H1 (cell line): Measurements from ENCODE around the gene SYNDIG1. TPM values are rescaled to one million over a fixed set of nuclear protein-coding genes. Genes with fewer than 3 reads are reported as not detected.

Experiments
- CTCF ChIA-PET: fragments of 300-600 bp; sonication (Branson Sonifier 250); formaldehyde crosslinking; loops from one replicate; lab custom pipeline; 2021; ENCODE audit not compliant: partially characterized antibody; lab: Charles Lee
- POLR2A ChIA-PET: fragments of 300-600 bp; sonication (Branson Sonifier 250); formaldehyde crosslinking; loops from one replicate; lab custom pipeline; 2021; ENCODE audit warnings: inconsistent platforms; ENCODE audit not compliant: partially characterized antibody; lab: Charles Lee
- DNase-seq, 2 experiments: peaks; one replicate each; pipeline versions ENCODE4 v3.0.0 to v3.0.0-alpha.2; 2010 to 2022; ENCODE audit warnings: low spot score in 2 of 2, low read depth in 1 of 2, mixed read lengths in 1 of 2
- FAIRE-seq: peaks from 2 replicates; lab custom pipeline; 2011; peaks lifted over from hg19 to GRCh38; lab: Jason Lieb, UNC
- H2AFZ ChIP-seq: 2 replicates; pipeline ENCODE4 v1.8.1; 2012; ENCODE audit warnings: low read length, inconsistent platforms
- H2AK5ac ChIP-seq: 2 replicates; pipeline ENCODE4 v1.6.1; 2013; ENCODE audit warnings: low read depth, low read length
- H2BK120ac ChIP-seq: replicated peaks from 2 replicates; pipeline ENCODE3; 2013; ENCODE audit warnings: low read depth, low read length, inconsistent platforms
- H2BK12ac ChIP-seq: 2 replicates; pipeline ENCODE4 v1.6.1; 2013; ENCODE audit warnings: low read depth, low read length
- H2BK15ac ChIP-seq: 2 replicates; pipeline ENCODE4 v1.6.1; 2013; ENCODE audit warnings: low read length
- H2BK20ac ChIP-seq: 2 replicates; pipeline ENCODE4 v1.6.1; 2013; ENCODE audit warnings: low read length
- H2BK5ac ChIP-seq: 2 replicates; pipeline ENCODE4 v1.6.1; 2013; ENCODE audit warnings: low read depth, low read length
- H3K14ac ChIP-seq: 2 replicates; pipeline ENCODE4 v1.6.1; 2013; ENCODE audit warnings: inconsistent platforms; ENCODE audit not compliant: insufficient read length
- H3K18ac ChIP-seq: 2 replicates; pipeline ENCODE4 v1.6.1; 2013; ENCODE audit warnings: low read length; ENCODE audit errors: extremely low read depth
- H3K23ac ChIP-seq: 2 replicates; pipeline ENCODE4 v1.6.1; 2013; ENCODE audit warnings: inconsistent platforms; ENCODE audit not compliant: insufficient read length
- H3K23me2 ChIP-seq: 2 replicates; pipeline ENCODE4 v1.6.1; 2013; ENCODE audit warnings: low read depth, low read length
- H3K27ac ChIP-seq: 2 replicates; pipeline ENCODE4 v1.6.1; 2011; ENCODE audit warnings: low read depth, low read length, inconsistent platforms
- H3K27me3 ChIP-seq, 4 experiments: replicated peaks in 1 of 4; 1 replicate in 1 of 4; 2 replicates in 3 of 4; pipeline versions ENCODE4 v1.6.1 to v1.8.1; 2011 to 2013; ENCODE audit warnings: low read length in 3 of 4, mild to moderate bottlenecking in 3 of 4, inconsistent platforms in 2 of 4, mixed read lengths in 2 of 4, moderate library complexity in 1 of 4; ENCODE audit not compliant: control insufficient read depth in 3 of 4, insufficient read depth in 3 of 4; ENCODE audit errors: extremely low read depth in 1 of 4
- H3K36me3 ChIP-seq, 4 experiments: 2 replicates each; pipeline versions ENCODE4 v1.6.1 to v1.8.1; 2011 to 2013; ENCODE audit warnings: mild to moderate bottlenecking in 4 of 4, low read length in 3 of 4, moderate library complexity in 2 of 4, control low read depth in 1 of 4, inconsistent platforms in 1 of 4; ENCODE audit not compliant: insufficient read depth in 4 of 4, control insufficient read depth in 2 of 4
- H3K4ac ChIP-seq: replicated peaks from 2 replicates; pipeline ENCODE3; 2013; ENCODE audit warnings: low read length, low read depth, mixed read lengths, inconsistent platforms; ENCODE audit not compliant: insufficient read length
- H3K4me1 ChIP-seq, 4 experiments: replicated peaks in 1 of 4; 1 replicate in 1 of 4; 2 replicates in 3 of 4; pipeline versions ENCODE4 v1.6.1 to v1.8.1; 2011 to 2013; ENCODE audit warnings: low read length in 3 of 4, inconsistent platforms in 2 of 4, mixed read lengths in 1 of 4; ENCODE audit not compliant: insufficient read depth in 4 of 4, control insufficient read depth in 3 of 4
- H3K4me2 ChIP-seq, 2 experiments: 2 replicates each; pipeline versions ENCODE4 v1.6.1 to v1.8.1; 2011 to 2013; ENCODE audit warnings: low read depth in 2 of 2, low read length in 2 of 2, control low read depth in 1 of 2, inconsistent platforms in 1 of 2, mild to moderate bottlenecking in 1 of 2; ENCODE audit not compliant: insufficient read depth in 1 of 2
- H3K4me3 ChIP-seq, 4 experiments: fragments of 200-600, 300-600 bp in 1 of 4; sonication (generic), shearing (Covaris generic), sonication (Bioruptor Twin) in 1 of 4; 2 replicates each; pipeline versions ENCODE4 v1.5.1 to v1.8.1; 2011 to 2016; ENCODE audit warnings: low read length in 4 of 4, low read depth in 3 of 4, control low read depth in 2 of 4, inconsistent platforms in 2 of 4, mild to moderate bottlenecking in 2 of 4, mixed read lengths in 1 of 4, moderate library complexity in 1 of 4; ENCODE audit not compliant: insufficient read depth in 2 of 4; ENCODE audit errors: extremely low read depth in 1 of 4
- H3K56ac ChIP-seq: replicated peaks from 2 replicates; pipeline ENCODE3; 2013; ENCODE audit warnings: low read depth, mild to moderate bottlenecking, mixed read lengths, low read length, inconsistent platforms; ENCODE audit not compliant: insufficient read length
- H3K79me1 ChIP-seq: 2 replicates; pipeline ENCODE4 v1.6.1; 2013; ENCODE audit warnings: low read depth, low read length, control low read depth
- H3K79me2 ChIP-seq, 2 experiments: 2 replicates each; pipeline versions ENCODE4 v1.6.1 to v1.8.1; 2012 to 2013; ENCODE audit warnings: low read length in 2 of 2, mild to moderate bottlenecking in 2 of 2, inconsistent platforms in 1 of 2; ENCODE audit not compliant: insufficient read depth in 2 of 2, control insufficient read depth in 1 of 2
- H3K9ac ChIP-seq, 4 experiments: replicated peaks in 1 of 4; 1 replicate in 1 of 4; 2 replicates in 3 of 4; pipeline versions ENCODE4 v1.6.1 to v1.8.1; 2011 to 2013; ENCODE audit warnings: low read depth in 3 of 4, low read length in 3 of 4, control low read depth in 2 of 4, mild to moderate bottlenecking in 2 of 4, moderate library complexity in 2 of 4, inconsistent platforms in 1 of 4; ENCODE audit errors: extremely low read depth in 1 of 4
- H3K9me3 ChIP-seq, 2 experiments: 2 replicates each; pipeline versions ENCODE4 v1.6.1 to v1.8.1; 2012 to 2013; ENCODE audit warnings: mild to moderate bottlenecking in 2 of 2, moderate library complexity in 2 of 2, control low read depth in 1 of 2, inconsistent platforms in 1 of 2, low read depth in 1 of 2, low read length in 1 of 2, mixed read lengths in 1 of 2; ENCODE audit not compliant: insufficient read depth in 2 of 2
- H4K20me1 ChIP-seq, 2 experiments: replicated peaks in 1 of 2; 2 replicates each; pipeline versions ENCODE3 to v1.8.1; 2011 to 2013; ENCODE audit warnings: inconsistent platforms in 2 of 2, low read length in 2 of 2, mild to moderate bottlenecking in 1 of 2; ENCODE audit not compliant: insufficient read depth in 2 of 2, control insufficient read depth in 1 of 2
- H4K5ac ChIP-seq: 2 replicates; pipeline ENCODE4 v1.6.1; 2013; ENCODE audit warnings: low read length, low read depth, mixed read lengths, inconsistent platforms; ENCODE audit not compliant: insufficient read length
- H4K8ac ChIP-seq: 2 replicates; pipeline ENCODE4 v1.8.0; 2013; ENCODE audit warnings: mild to moderate bottlenecking, moderate library complexity, low read length, inconsistent platforms; ENCODE audit not compliant: insufficient read depth; ENCODE audit errors: extremely low read depth
- H4K91ac ChIP-seq: replicated peaks from 2 replicates; pipeline ENCODE3; 2013; ENCODE audit warnings: low read length, mixed read lengths, inconsistent platforms; ENCODE audit not compliant: insufficient read length
- ATF3 ChIP-seq: IDR thresholded peaks from 2 replicates; pipeline ENCODE4 v1.6.1; 2011; ENCODE audit warnings: low read depth, mild to moderate bottlenecking, low read length; ENCODE audit not compliant: insufficient read depth
- JUN ChIP-seq: IDR thresholded peaks from 2 replicates; pipeline ENCODE4 v1.6.1; 2011; ENCODE audit warnings: low read depth, mild to moderate bottlenecking, improper control_type of control experiment, low read length
- KDM5A ChIP-seq: fragments of 200-600 bp; IDR thresholded peaks from 2 replicates; pipeline ENCODE4 v1.7.1; 2012; ENCODE audit warnings: mild to moderate bottlenecking, low read length, inconsistent platforms, mixed read lengths
- MAX ChIP-seq: IDR thresholded peaks from 2 replicates; pipeline ENCODE4 v1.6.1; 2012; ENCODE audit warnings: inconsistent platforms
- RBBP5 ChIP-seq: IDR thresholded peaks from 2 replicates; pipeline ENCODE4 v1.7.1; 2012; ENCODE audit warnings: low read depth, mild to moderate bottlenecking, inconsistent platforms, low read length, moderate library complexity, borderline replicate concordance
- SAP30 ChIP-seq: fragments of 300-600 bp; sonication (generic); IDR thresholded peaks from 2 replicates; pipeline ENCODE4 v1.7.1; 2012; ENCODE audit warnings: low read length, moderate library complexity, mild to moderate bottlenecking, inconsistent platforms; ENCODE audit not compliant: insufficient read depth, insufficient replicate concordance
- SIX5 ChIP-seq: IDR thresholded peaks from 2 replicates; pipeline ENCODE4 v1.6.1; 2011; ENCODE audit warnings: mild to moderate bottlenecking, low read depth, low read length
- WGBS, 2 experiments: shearing (Covaris generic) in 1 of 2; methylation state at CpG; one replicate each; pipeline versions ENCODE4 v1.1.6 to v1.1.7; 2013 to 2015; ENCODE audit warnings: low lambda C conversion rate in 2 of 2, mixed read lengths in 2 of 2, inconsistent platforms in 1 of 2, low coverage in 1 of 2, missing lambda C conversion rate in 1 of 2; ENCODE audit not compliant: insufficient replicate concordance in 2 of 2, insufficient coverage in 1 of 2, insufficient read length in 1 of 2; ENCODE audit errors: extremely low coverage in 1 of 2, missing lambda C conversion rate in 1 of 2; 5-methylcytosine and 5-hydroxymethylcytosine counted together
- polyA plus RNA-seq, 7 experiments: library from polyadenylated mRNA; depleted of rRNA in 3 of 7; stranded (reverse) in 5 of 7; unstranded in 2 of 7; fragments of >200 nt in 5 of 7; fragments of 200-250 nt in 2 of 7; gene quantifications; 1 replicate in 5 of 7; 2 replicates in 1 of 7; 4 replicates in 1 of 7; pipeline versions ENCODE4 v1.2.1 to v1.2.3, GENCODE V29; 2011 to 2013; ENCODE audit warnings: missing spikeins in 2 of 7, mixed read lengths in 2 of 7
- total RNA-seq: library from RNA; stranded (reverse); fragmentation: NEBNext Ultra II Directional; extraction: Animal tissue kit (Norgen Biotek cat#: 25700); gene quantifications from 2 replicates; pipeline ENCODE4 v1.2.1, GENCODE V29; 2021
- TF ChIP-seq, protein P1 (sequence below): IDR thresholded peaks from 2 replicates; pipeline ENCODE4 v1.6.1; 2011; ENCODE audit warnings: low read length, improper control_type of control experiment

SYNDIG1 gene
- total and polyA plus RNA-seq, 2 of the 8 experiments (the other 6 are each of a cell fraction or from before 2014, with no cell fraction given): 6.5 to 7.8 TPM

DNA sequence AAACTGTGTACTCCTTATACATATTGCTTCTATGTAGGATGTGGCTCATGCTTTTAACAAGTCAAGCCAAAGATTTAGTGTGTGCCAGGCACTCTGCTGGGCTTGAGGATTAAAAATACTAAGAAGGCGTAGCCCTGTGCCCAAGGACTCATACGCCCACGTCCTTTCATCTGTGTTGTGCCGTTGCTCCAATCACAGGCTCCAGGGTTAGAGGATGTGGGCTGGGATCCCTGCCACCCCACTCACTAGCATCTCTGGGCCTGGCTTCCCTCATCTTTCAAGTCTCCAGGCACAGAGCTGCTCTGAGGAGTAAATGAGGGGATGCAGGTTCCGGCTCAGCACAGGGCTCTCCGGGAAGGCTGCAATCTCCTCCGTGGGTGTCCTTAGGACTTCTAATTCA lies 214.2 kb downstream of the SYNDIG1 start:
- Histone ChIP-seq H3K27ac (no peak overlapping the region), H3K18ac (no peak overlapping the region), H3K36me3 (no peaks in the 10 kb centered on the region), H3K14ac (no peak overlapping the region), H2AFZ (no peak overlapping the region), H3K4me3 (no peak overlapping the region), H2BK120ac (no peak overlapping the region), H3K9me3 (peaks cover 0 to 2% of the 10 kb centered on the region in 2 experiments; a peak in 1 of 4 replicates), H2AK5ac (no peak overlapping the region), H4K20me1 (no peaks in the 10 kb centered on the region), H3K23me2 (no peaks in the 10 kb centered on the region), H3K27me3 (no peaks in the 10 kb centered on the region), H4K5ac (no peak overlapping the region), H3K4me1 (no peaks in the 10 kb centered on the region), H4K91ac (no peak overlapping the region), H3K79me2 (no peaks in the 10 kb centered on the region), H3K4me2 (no peak overlapping the region), H2BK20ac (no peak overlapping the region), H2BK12ac (no peak overlapping the region), H3K4ac (no peak overlapping the region), H3K23ac (no peak overlapping the region), H2BK15ac (no peak overlapping the region), H4K8ac (no peak overlapping the region), H3K79me1 (no peaks in the 10 kb centered on the region), H2BK5ac (no peak overlapping the region), H3K9ac (no peak overlapping the region), H3K56ac (no peak overlapping the region)
- CTCF ChIA-PET: interaction anchor here (0.6 kb wide), 2 partner anchors 95 to 326 kb away, joined by 3 read pairs; no protein-coding TSS in a partner anchor
- FAIRE-seq (no peak), DNase-seq (no peak)
- TF ChIP-seq MAX (no peak), ATF3 (no peak), RBBP5 (no peak), KDM5A (no peak), SAP30 (no peak), JUN (no peak), SIX5 (no peak)
- TF ChIP-seq, protein P1, sequence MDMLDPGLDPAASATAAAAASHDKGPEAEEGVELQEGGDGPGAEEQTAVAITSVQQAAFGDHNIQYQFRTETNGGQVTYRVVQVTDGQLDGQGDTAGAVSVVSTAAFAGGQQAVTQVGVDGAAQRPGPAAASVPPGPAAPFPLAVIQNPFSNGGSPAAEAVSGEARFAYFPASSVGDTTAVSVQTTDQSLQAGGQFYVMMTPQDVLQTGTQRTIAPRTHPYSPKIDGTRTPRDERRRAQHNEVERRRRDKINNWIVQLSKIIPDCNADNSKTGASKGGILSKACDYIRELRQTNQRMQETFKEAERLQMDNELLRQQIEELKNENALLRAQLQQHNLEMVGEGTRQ: no peak
- POLR2A ChIA-PET: no interaction called here
- WGBS, 2 experiments: 97% methylated on average over 7 of the region's 7 CpGs; no CpG with 5 or more reads in 1 of the 2 experiments
